Keratinocyte (primary cell): Measurements from ENCODE around the gene HPN. TPM values are rescaled to one million over a fixed set of nuclear protein-coding genes. Genes with fewer than 3 reads are reported as not detected.

ENCODE experiments used
- DNase-seq: peaks from one replicate; pipeline ENCODE4 v3.0.0-alpha.2; 2011; ENCODE audit warnings: low read depth, missing footprints, low spot score
- FAIRE-seq: peaks from 2 replicates; lab custom pipeline; 2011; peaks lifted over from hg19 to GRCh38; lab: Jason Lieb, UNC
- H2AFZ ChIP-seq: 2 replicates; pipeline ENCODE4 v1.6.0; 2012; ENCODE audit warnings: low read length, control low read depth, inconsistent platforms; ENCODE audit not compliant: control insufficient read depth
- H3K27ac ChIP-seq: 2 replicates; pipeline ENCODE4 v1.5.1; 2011; ENCODE audit warnings: low read length; ENCODE audit not compliant: control insufficient read depth, insufficient read depth
- H3K27me3 ChIP-seq: 3 replicates; pipeline ENCODE4 v1.6.0; 2011; ENCODE audit warnings: low read length; ENCODE audit not compliant: control insufficient read depth, insufficient read depth; ENCODE audit errors: extremely low read depth
- H3K36me3 ChIP-seq, 2 experiments: 2 replicates in 1 of 2; 3 replicates in 1 of 2; pipeline ENCODE4 v1.5.1; 2011; ENCODE audit warnings: low read length in 2 of 2, mild to moderate bottlenecking in 1 of 2; ENCODE audit not compliant: control insufficient read depth in 2 of 2, insufficient read depth in 2 of 2; ENCODE audit errors: extremely low read depth in 1 of 2
- H3K4me1 ChIP-seq: 3 replicates; pipeline ENCODE4 v1.5.1; 2011; ENCODE audit warnings: low read length; ENCODE audit not compliant: control insufficient read depth, insufficient read depth; ENCODE audit errors: extremely low read depth
- H3K4me2 ChIP-seq: 3 replicates; pipeline ENCODE4 v1.6.0; 2011; ENCODE audit warnings: low read depth, low read length; ENCODE audit not compliant: control insufficient read depth, insufficient read depth; ENCODE audit errors: extremely low read depth
- H3K4me3 ChIP-seq, 3 experiments: fragments of 200-600 bp in 1 of 3; sonication (generic) in 1 of 3; 2 replicates in 2 of 3; 3 replicates in 1 of 3; pipeline ENCODE4 v1.5.1; 2011 to 2016; ENCODE audit warnings: low read length in 3 of 3, mild to moderate bottlenecking in 3 of 3, control low read depth in 2 of 3, inconsistent platforms in 1 of 3, low read depth in 1 of 3, mixed read lengths in 1 of 3, mixed run types in 1 of 3, moderate library complexity in 1 of 3; ENCODE audit not compliant: control insufficient read depth in 2 of 3, insufficient read depth in 2 of 3; ENCODE audit errors: extremely low read depth in 1 of 3
- H3K79me2 ChIP-seq: 2 replicates; pipeline ENCODE4 v1.6.0; 2012; ENCODE audit warnings: low read length; ENCODE audit not compliant: control insufficient read depth, insufficient read depth
- H3K9ac ChIP-seq: 3 replicates; pipeline ENCODE4 v1.6.0; 2011; ENCODE audit warnings: low read length; ENCODE audit not compliant: control insufficient read depth, insufficient read depth; ENCODE audit errors: extremely low read depth
- H3K9me1 ChIP-seq: 3 replicates; pipeline ENCODE4 v1.6.0; 2011; ENCODE audit warnings: low read length; ENCODE audit not compliant: control insufficient read depth, insufficient read depth; ENCODE audit errors: extremely low read depth
- H3K9me3 ChIP-seq: 2 replicates; pipeline ENCODE4 v1.5.1; 2012; ENCODE audit warnings: low read depth, low read length; ENCODE audit not compliant: control insufficient read depth
- H4K20me1 ChIP-seq: 3 replicates; pipeline ENCODE4 v1.6.0; 2011; ENCODE audit warnings: low read length; ENCODE audit not compliant: control insufficient read depth, insufficient read depth; ENCODE audit errors: extremely low read depth
- EZH2 ChIP-seq: IDR thresholded peaks from one replicate; pipeline ENCODE4 v1.6.1; 2012; ENCODE audit warnings: inconsistent platforms, mild to moderate bottlenecking, low read length, moderate library complexity
- dilution Hi-C: fragments of 300-500 bp; cut with MboI; formaldehyde crosslinking; loops from one replicate; pipeline ENCODE4 v1.7.0; 2020; ENCODE audit warnings: low sequenced_read_pairs; ENCODE audit not compliant: extremely low pct_ligation_motif_present
- polyA plus RNA-seq, 5 experiments: library from polyadenylated mRNA; depleted of rRNA in 3 of 5; stranded (reverse) in 3 of 5; stranded (forward) in 1 of 5; unstranded in 1 of 5; fragments of >200 nt; gene quantifications; 1 replicate in 1 of 5; 2 replicates in 3 of 5; 3 replicates in 1 of 5; pipeline versions ENCODE4 v1.2.1 to v1.2.3, GENCODE V29; 2011 to 2012; ENCODE audit warnings: missing spikeins in 2 of 5, low read depth in 1 of 5, low replicate concordance in 1 of 5
- TF ChIP-seq, protein P1 (sequence below), 3 experiments: IDR thresholded peaks in 1 of 3; conservative IDR thresholded peaks in 1 of 3; optimal IDR thresholded peaks in 1 of 3; 2 replicates in 2 of 3; 3 replicates in 1 of 3; pipeline versions ENCODE3 to v1.5.1; 2011; ENCODE audit warnings: low read length in 3 of 3, mild to moderate bottlenecking in 3 of 3, moderate library complexity in 2 of 3, control low read depth in 1 of 3, inconsistent platforms in 1 of 3; ENCODE audit not compliant: insufficient read depth in 2 of 3; ENCODE audit errors: extremely low read depth in 1 of 3

HPN gene
- polyA plus RNA-seq, 1 donor (not counting 4 experiments of a cell fraction or from before 2014, with no cell fraction given): not detected

DNA sequence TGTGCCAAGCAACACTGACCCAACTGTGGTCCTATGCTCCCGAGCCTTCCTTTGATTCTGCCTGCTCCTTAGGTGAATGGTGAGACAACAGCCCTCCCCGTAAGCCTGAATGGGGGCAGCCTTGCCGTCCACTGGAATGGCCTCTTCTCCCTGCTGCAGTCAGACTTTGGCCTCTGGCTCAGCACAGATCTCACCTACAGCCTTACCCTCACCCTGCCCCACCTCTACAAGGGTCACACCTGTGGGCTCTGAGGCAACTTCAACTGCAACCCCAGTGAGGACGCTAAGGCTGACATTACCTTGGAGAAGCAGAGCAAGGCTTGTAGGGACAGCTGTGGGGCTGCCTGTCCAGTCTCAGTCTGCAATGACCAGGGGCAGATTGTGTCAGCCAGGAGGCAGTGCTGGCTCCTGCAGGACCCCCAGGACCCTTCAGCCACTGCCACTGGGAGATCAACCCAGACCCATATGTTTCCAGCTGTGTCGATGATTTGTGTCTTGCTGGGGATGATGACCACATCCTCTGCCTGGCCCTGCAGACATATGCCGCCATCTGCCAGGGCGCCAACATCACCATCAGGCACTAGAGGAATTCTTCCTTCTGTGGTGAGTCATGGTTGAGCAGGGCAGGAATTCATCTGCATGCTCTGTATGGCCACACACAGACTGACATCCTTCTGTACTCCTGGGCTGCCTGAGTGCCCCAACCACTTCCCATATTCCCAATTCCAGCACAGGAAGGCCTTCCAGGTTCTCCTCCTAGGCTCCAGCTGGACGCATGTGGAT is 46.8 kb downstream of the HPN start:
- no peak overlapping the region for H3K9ac ChIP-seq
- no peak overlapping the region for H2AFZ ChIP-seq
- no peaks in the 10 kb centered on the region for H3K36me3 ChIP-seq
- no peaks in the 10 kb centered on the region for H3K79me2 ChIP-seq
- no peaks in the 10 kb centered on the region for H3K9me3 ChIP-seq
- no peaks in the 10 kb centered on the region for H4K20me1 ChIP-seq
- H3K4me2 ChIP-seq: no peak overlapping the region
- no peak overlapping the region for H3K4me3 ChIP-seq
- FAIRE-seq (peak; percentile 97), DNase-seq (no peak)
- peaks cover 22% of the 10 kb centered on the region for H3K4me1 ChIP-seq
- TF ChIP-seq, protein P1, sequence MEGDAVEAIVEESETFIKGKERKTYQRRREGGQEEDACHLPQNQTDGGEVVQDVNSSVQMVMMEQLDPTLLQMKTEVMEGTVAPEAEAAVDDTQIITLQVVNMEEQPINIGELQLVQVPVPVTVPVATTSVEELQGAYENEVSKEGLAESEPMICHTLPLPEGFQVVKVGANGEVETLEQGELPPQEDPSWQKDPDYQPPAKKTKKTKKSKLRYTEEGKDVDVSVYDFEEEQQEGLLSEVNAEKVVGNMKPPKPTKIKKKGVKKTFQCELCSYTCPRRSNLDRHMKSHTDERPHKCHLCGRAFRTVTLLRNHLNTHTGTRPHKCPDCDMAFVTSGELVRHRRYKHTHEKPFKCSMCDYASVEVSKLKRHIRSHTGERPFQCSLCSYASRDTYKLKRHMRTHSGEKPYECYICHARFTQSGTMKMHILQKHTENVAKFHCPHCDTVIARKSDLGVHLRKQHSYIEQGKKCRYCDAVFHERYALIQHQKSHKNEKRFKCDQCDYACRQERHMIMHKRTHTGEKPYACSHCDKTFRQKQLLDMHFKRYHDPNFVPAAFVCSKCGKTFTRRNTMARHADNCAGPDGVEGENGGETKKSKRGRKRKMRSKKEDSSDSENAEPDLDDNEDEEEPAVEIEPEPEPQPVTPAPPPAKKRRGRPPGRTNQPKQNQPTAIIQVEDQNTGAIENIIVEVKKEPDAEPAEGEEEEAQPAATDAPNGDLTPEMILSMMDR (optimal IDR thresholded peaks at IDR 0.05 in 1 of 3, IDR thresholded peaks at IDR 0.05 in 1 of 3, conservative IDR thresholded peaks at IDR 0.05 in 1 of 3; ENCODE audit: extremely low read depth in 1 of 3, insufficient read depth in 2 of 3, low read length in 3 of 3): peak in 1 of 3 experiments; percentile 24
- TF ChIP-seq EZH2: no peak
- dilution Hi-C loops: no loop called here
- H3K27ac ChIP-seq: no peak overlapping the region
- H3K9me1 ChIP-seq: no peaks in the 10 kb centered on the region
- no peaks in the 10 kb centered on the region for H3K27me3 ChIP-seq

DNA sequence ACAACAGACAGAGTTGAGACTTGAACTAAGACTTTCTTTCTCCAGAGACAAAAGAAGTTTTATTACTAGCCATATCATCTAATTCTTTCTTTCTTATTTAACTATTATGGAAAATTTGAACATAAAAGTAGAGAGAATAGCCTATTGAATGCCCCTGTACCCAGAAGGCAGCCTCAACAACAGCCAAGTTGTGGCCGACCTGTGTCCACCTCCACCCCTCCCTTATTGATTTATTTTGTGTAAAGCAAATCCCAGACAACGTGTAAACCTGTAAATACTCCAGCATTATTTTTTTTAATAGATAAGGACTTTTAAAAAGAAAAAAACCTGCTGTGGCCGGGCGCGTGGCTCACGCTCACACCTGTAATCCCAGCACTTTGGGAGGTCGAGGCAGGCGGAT is 48.0 kb downstream of the HPN start:
- H3K4me3 ChIP-seq: no peak overlapping the region
- no peak overlapping the region for H3K9ac ChIP-seq
- H3K4me1 ChIP-seq: peaks cover 22% of the 10 kb centered on the region
- no peaks in the 10 kb centered on the region for H3K27me3 ChIP-seq
- no peak for DNase-seq
- dilution Hi-C loops: no loop called here
- no peaks in the 10 kb centered on the region for H4K20me1 ChIP-seq
- no peaks in the 10 kb centered on the region for H3K9me3 ChIP-seq
- TF ChIP-seq EZH2: no peak
- TF ChIP-seq, protein P1 (optimal IDR thresholded peaks at IDR 0.05 in 1 of 3, IDR thresholded peaks at IDR 0.05 in 1 of 3, conservative IDR thresholded peaks at IDR 0.05 in 1 of 3; ENCODE audit: extremely low read depth in 1 of 3, insufficient read depth in 2 of 3, low read length in 3 of 3): no peak
- no peak overlapping the region for H3K27ac ChIP-seq
- no peak overlapping the region for H2AFZ ChIP-seq
- FAIRE-seq: no peak
- H3K9me1 ChIP-seq: no peaks in the 10 kb centered on the region
- H3K79me2 ChIP-seq: no peaks in the 10 kb centered on the region
- H3K36me3 ChIP-seq: no peaks in the 10 kb centered on the region
- H3K4me2 ChIP-seq: no peak overlapping the region
